Amygdala (tissue), 56 donors: ENCODE measurements around the gene KDF1.
"Not testable (repeated sequence)": the region's sequence is repeated elsewhere in the genome, so short reads cannot be mapped to it uniquely, and the experiment has no call there.

ENCODE experiments used
- DNase-seq, 56 donors: peaks; one replicate each; lab custom pipeline; 2025; lab: John Stamatoyannopoulos, UW

Gene KDF1

DNA sequence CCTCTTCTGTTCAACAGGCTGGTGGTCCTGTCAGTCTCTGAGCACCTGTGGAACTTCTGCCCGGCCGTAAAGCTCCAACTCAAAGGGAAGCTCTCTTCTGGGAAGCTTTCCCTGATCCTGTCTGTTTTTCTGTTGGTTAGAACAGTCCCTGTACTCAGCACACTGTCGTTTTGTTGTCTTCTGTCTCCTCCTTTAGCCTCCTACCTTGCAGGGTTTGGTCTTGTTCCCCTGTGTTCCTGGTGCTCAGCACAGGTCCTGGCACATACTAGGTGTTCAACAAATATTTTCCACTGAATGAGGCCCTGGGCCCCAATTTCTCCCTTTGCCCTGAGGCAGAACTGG lies 328 bp upstream of the KDF1 start:
- no peak for DNase-seq

- DNase-seq: no peak
Observed at GRCh38 chr1:26959270-26959669, 998 bp downstream of the KDF1 start.

GRCh38 chr1:26957306-26957705 lies 3.0 kb downstream of the KDF1 start:
- no peak for DNase-seq

- no peak for DNase-seq
Observed at GRCh38 chr1:26956321-26956720, 3.9 kb downstream of the KDF1 start.

DNA sequence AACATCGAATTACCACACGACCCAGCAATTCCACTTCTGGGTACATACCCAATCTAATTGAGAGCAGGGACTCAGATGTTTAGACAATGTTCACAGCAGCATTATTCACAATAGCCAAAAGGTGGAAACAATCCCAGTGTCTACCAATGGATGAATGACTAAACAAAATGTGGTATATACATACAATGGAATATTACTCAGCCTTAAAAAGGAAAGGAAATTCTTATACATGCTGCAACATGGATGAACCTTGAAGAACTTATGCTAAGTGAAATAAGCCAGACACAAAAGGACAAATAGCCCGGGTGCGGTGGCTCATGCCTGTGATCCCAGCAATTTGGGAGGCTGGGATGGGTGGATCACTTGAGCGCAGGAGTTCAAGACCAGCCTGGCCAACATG lies 6.9 kb downstream of the KDF1 start:
- DNase-seq: no peak

- DNase-seq: no peak
Observed at GRCh38 chr1:26951821-26952497, 8.3 kb downstream of the KDF1 start.

- DNase-seq: no peak
Observed at GRCh38 chr1:26951216-26951615, 9.1 kb downstream of the KDF1 start.

GRCh38 chr1:26950602-26951001 lies 9.7 kb downstream of the KDF1 start:
- DNase-seq: no peak

GRCh38 chr1:26949926-26950319 lies 10.3 kb downstream of the KDF1 start:
- DNase-seq: no peak

- DNase-seq: no peak
Observed at GRCh38 chr1:26949266-26949925, 10.9 kb downstream of the KDF1 start.

GRCh38 chr1:26948725-26949057 lies 11.6 kb downstream of the KDF1 start:
- not testable (repeated sequence) for DNase-seq

DNA sequence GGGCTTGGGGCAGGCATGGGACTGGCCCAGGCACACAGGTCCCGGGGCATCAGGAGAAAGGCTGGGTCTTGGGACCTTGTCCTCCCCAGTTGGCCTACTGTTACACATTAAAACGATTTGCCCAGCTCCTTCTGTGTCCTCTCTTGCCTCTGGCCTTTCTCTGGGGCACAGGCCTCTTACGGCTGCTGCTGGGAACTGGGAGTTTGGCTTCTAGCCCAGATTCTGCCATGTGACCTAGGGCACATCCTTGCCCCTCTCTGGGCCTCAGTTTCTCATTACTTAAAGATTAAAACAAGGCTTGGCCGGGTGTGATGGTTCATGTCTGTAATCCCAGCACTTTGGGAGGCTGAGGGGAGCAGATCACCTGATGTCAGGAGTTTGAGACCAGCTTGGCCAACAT lies 14.0 kb downstream of the KDF1 start:
- no peak for DNase-seq

- DNase-seq: no peak
Observed at GRCh38 chr1:26945728-26946127, 14.5 kb downstream of the KDF1 start.

- no peak for DNase-seq
Observed at GRCh38 chr1:26945138-26945537, 15.1 kb downstream of the KDF1 start.

- DNase-seq: no peak
Observed at GRCh38 chr1:26942656-26943055, 17.6 kb downstream of the KDF1 start.

GRCh38 chr1:26941311-26941710 lies 19.0 kb downstream of the KDF1 start:
- no peak for DNase-seq

DNA sequence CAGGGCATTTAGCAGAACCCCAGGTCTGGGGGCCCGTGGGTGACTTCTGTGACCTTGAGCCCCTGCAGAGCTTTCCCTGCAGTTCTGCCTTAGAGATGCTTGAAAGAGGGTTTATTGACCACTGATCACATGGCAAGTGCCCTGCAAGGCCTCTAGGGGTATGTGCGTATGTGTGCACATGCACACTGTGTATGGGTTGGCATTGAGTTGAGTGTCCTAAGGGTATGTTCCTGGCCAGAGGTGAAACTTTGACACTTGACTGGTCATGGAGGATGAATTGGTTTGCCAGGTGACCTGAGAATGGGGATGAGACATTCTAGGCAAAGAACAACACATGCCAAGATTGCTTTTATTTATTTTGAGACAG lies 21.6 kb downstream of the KDF1 start:
- no peak for DNase-seq

GRCh38 chr1:26938004-26938658 lies 22.1 kb downstream of the KDF1 start:
- no peak for DNase-seq

DNA sequence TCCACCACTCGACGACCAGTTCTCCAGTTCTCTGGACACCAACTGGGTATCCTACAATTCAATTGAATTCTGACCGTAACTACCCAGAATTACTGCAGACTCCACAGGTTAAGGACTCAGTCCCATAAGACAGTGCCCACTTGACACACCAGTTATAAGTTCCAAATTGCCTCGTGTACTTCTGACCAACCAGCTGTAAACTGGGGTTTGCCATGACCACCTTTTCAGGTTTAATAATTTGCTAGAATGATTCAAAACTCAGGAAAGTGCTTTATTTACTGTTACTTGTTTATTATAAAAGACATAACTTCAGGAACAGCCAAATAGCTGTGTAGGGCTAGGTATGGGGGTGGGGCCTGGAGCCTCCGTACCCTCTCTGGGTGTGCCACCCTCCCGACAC lies 23.4 kb downstream of the KDF1 start:
- DNase-seq: no peak

GRCh38 chr1:26932531-26932930 lies 27.7 kb downstream of the KDF1 start:
- no peak for DNase-seq

- DNase-seq: no peak
Observed at GRCh38 chr1:26923711-26924110, 36.6 kb downstream of the KDF1 start.

DNA sequence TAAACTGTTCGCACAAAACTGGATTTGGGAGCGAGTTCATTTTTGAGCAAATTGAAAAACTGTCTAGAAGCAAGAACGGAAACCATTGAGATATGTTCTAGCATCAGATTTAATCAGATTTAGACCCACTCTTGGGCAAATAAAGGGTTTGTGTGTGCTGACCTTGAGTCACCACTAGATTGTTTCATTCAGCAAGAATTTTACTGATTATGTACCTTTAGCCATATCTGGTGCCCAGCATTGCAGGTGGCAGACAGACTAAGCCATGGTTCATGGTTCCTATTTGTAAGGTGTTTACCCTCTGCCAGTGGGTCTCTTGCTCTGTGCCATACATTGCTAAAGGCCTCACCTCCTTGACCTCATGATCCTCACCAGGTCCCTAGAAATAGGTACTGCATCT lies 37.4 kb downstream of the KDF1 start:
- DNase-seq: no peak

GRCh38 chr1:26922431-26922729 lies 37.9 kb downstream of the KDF1 start:
- DNase-seq: no peak
